Body of pancreas (tissue), 4 donors: Measurements from ENCODE around the gene SMO.
"Not testable (repeated sequence)": the region's sequence is repeated elsewhere in the genome, so short reads cannot be mapped to it uniquely, and the experiment has no call there.

ENCODE experiments used
- CTCF ChIP-seq, 7 experiments: fragments of 450-650 bp in 4 of 7; fragments of 200-600 bp in 3 of 7; sonication (generic) in 3 of 7; IDR thresholded peaks; one replicate each; pipeline ENCODE4 v1.5.1; 2016 to 2019; ENCODE audit warnings: antibody characterized with exemption in 7 of 7
- POLR2A ChIP-seq, 3 donors: fragments of 450-650 bp; IDR thresholded peaks; one replicate each; pipeline ENCODE4 v1.6.1; 2016; ENCODE audit warnings: antibody characterized with exemption in 3 of 3, mild to moderate bottlenecking in 2 of 3

GRCh38 chr7:129173861-129174260, 14.6 kb upstream of the SMO start:
- not testable (repeated sequence) for TF ChIP-seq CTCF, POLR2A (IDR thresholded peaks at IDR 0.05)
